GM18951 (cell line): ENCODE results near the gene TOP2A.
"Not testable (repeated sequence)": the region's sequence is repeated elsewhere in the genome, so short reads cannot be mapped to it uniquely, and the experiment has no call there.

Source experiments
- POLR2A ChIP-seq: IDR thresholded peaks from 4 replicates; pipeline ENCODE4 v1.6.1; 2011; ENCODE audit warnings: mild to moderate bottlenecking; ENCODE audit not compliant: insufficient read length, insufficient read depth; ENCODE audit errors: extremely low read depth
- in situ Hi-C: fragments of 300-500 bp; cut with MboI; formaldehyde crosslinking; loops from one replicate; pipeline ENCODE4 v1.12.0; 2022; ENCODE audit warnings: low sequenced_read_pairs, mixed read lengths, inconsistent platforms; ENCODE audit not compliant: unreplicated experiment

The TOP2A gene

GRCh38 chr17:40432864-40433528 is 15.3 kb upstream of the TOP2A start:
- TF ChIP-seq POLR2A: no peak
- in situ Hi-C loops: loop anchor here (25.0 kb wide), 1 partner anchor 104 kb away; no protein-coding TSS in a partner anchor

- TF ChIP-seq POLR2A: no peak
- in situ Hi-C loops: loop anchor here (25.0 kb wide), 1 partner anchor 106 kb away; no protein-coding TSS in a partner anchor
Observed at GRCh38 chr17:40431231-40431602, 13.5 kb upstream of the TOP2A start.

GRCh38 chr17:40430272-40431230 is 12.9 kb upstream of the TOP2A start:
- in situ Hi-C loops: loop anchor here (25.0 kb wide), 1 partner anchor 107 kb away; no protein-coding TSS in a partner anchor
- TF ChIP-seq POLR2A: no peak

- no peak for TF ChIP-seq POLR2A
- in situ Hi-C loops: loop anchor here (25.0 kb wide), 1 partner anchor 110 kb away; no protein-coding TSS in a partner anchor
Observed at GRCh38 chr17:40427002-40427491, 9.4 kb upstream of the TOP2A start.

- in situ Hi-C loops: loop anchor here (25.0 kb wide), 1 partner anchor 112 kb away; no protein-coding TSS in a partner anchor
- TF ChIP-seq POLR2A: no peak
Observed at GRCh38 chr17:40425741-40426140, 8.0 kb upstream of the TOP2A start.

- in situ Hi-C loops: no loop called here
Observed at GRCh38 chr17:40422990-40423633, 5.4 kb upstream of the TOP2A start.

GRCh38 chr17:40419559-40420331 is 2.0 kb upstream of the TOP2A start:
- no peak for TF ChIP-seq POLR2A
- in situ Hi-C loops: no loop called here

More at GRCh38 chr17:40422990-40423633, 5.4 kb upstream of the TOP2A start:
- TF ChIP-seq POLR2A: no peak

- in situ Hi-C loops: no loop called here
- no peak for TF ChIP-seq POLR2A
Observed at GRCh38 chr17:40418428-40418706, 671 bp upstream of the TOP2A start.

GRCh38 chr17:40417258-40417608 is 463 bp downstream of the TOP2A start:
- TF ChIP-seq POLR2A: no peak
- in situ Hi-C loops: no loop called here

GRCh38 chr17:40416671-40417070 is 1.0 kb downstream of the TOP2A start:
- no peak for TF ChIP-seq POLR2A
- in situ Hi-C loops: no loop called here

- TF ChIP-seq POLR2A: no peak
- in situ Hi-C loops: no loop called here
Observed at GRCh38 chr17:40415390-40415789, 2.3 kb downstream of the TOP2A start.

- in situ Hi-C loops: not testable (repeated sequence)
Observed at GRCh38 chr17:40414312-40414711, 3.4 kb downstream of the TOP2A start.

GRCh38 chr17:40412880-40413279 is 4.8 kb downstream of the TOP2A start:
- in situ Hi-C loops: no loop called here
- no peak for TF ChIP-seq POLR2A
